Sigmoid colon (tissue), 4 donors: ENCODE measurements around the gene BCAT1.

Experiments
- EP300 ChIP-seq, 4 donors: sonication (generic); formaldehyde crosslinking; IDR thresholded peaks; one replicate each; pipeline ENCODE4 v1.6.1; 2017; ENCODE audit warnings: antibody characterized with exemption in 4 of 4
- POLR2A ChIP-seq, 2 donors: fragments of 450-650 bp; IDR thresholded peaks; one replicate each; pipeline ENCODE4 v1.6.1; 2016; ENCODE audit warnings: antibody characterized with exemption in 2 of 2, mild to moderate bottlenecking in 2 of 2, moderate library complexity in 2 of 2
- TF ChIP-seq, protein P1 (sequence below), 4 experiments: fragments of 450-650 bp in 3 of 4; fragments of 200-600 bp in 1 of 4; IDR thresholded peaks; one replicate each; pipeline ENCODE4 v1.5.1; 2016 to 2019; ENCODE audit warnings: antibody characterized with exemption in 4 of 4, mild to moderate bottlenecking in 3 of 4, moderate library complexity in 2 of 4

DNA sequence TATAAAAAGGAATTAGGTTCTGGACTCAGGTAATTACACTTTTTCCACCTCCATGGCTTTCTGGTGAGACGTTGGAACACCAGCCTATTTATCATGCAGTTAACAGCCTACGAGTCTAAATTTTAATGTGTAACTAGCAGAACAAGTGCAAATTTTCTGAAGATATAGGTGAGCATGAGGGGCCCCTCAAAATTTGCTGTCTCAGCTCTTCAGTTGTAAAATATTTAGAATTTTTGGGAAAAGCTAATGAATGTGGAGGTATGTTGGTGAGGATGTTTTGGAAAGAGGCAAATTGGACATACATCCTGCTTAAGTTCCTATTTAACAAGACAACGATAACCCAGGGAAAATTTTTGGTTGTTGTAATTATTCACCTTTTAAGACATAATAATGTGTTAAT is 25.3 kb upstream of the BCAT1 start:
- TF ChIP-seq, protein P1, sequence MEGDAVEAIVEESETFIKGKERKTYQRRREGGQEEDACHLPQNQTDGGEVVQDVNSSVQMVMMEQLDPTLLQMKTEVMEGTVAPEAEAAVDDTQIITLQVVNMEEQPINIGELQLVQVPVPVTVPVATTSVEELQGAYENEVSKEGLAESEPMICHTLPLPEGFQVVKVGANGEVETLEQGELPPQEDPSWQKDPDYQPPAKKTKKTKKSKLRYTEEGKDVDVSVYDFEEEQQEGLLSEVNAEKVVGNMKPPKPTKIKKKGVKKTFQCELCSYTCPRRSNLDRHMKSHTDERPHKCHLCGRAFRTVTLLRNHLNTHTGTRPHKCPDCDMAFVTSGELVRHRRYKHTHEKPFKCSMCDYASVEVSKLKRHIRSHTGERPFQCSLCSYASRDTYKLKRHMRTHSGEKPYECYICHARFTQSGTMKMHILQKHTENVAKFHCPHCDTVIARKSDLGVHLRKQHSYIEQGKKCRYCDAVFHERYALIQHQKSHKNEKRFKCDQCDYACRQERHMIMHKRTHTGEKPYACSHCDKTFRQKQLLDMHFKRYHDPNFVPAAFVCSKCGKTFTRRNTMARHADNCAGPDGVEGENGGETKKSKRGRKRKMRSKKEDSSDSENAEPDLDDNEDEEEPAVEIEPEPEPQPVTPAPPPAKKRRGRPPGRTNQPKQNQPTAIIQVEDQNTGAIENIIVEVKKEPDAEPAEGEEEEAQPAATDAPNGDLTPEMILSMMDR (IDR thresholded peaks at IDR 0.05): no peak
- TF ChIP-seq EP300 (IDR thresholded peaks at IDR 0.05): no peak
- no peak for TF ChIP-seq POLR2A (IDR thresholded peaks at IDR 0.05)
